Fibroblast of mammary gland (primary cell): ENCODE measurements around the gene PXYLP1.

ENCODE experiments used
- DNase-seq: peaks from one replicate; pipeline ENCODE4 v3.0.0-alpha.2; 2010; ENCODE audit warnings: low read depth
- H3K4me3 ChIP-seq: 2 replicates; pipeline ENCODE4 v1.5.1; 2011; ENCODE audit warnings: low read depth, mild to moderate bottlenecking, low read length, moderate library complexity; ENCODE audit not compliant: control insufficient read depth
- TF ChIP-seq, protein P1 (sequence below): conservative IDR thresholded peaks from 2 replicates; pipeline ENCODE4 v1.5.1; 2011; ENCODE audit warnings: low read depth, low read length, inconsistent platforms; ENCODE audit not compliant: control insufficient read depth, insufficient read depth

Gene PXYLP1

DNA sequence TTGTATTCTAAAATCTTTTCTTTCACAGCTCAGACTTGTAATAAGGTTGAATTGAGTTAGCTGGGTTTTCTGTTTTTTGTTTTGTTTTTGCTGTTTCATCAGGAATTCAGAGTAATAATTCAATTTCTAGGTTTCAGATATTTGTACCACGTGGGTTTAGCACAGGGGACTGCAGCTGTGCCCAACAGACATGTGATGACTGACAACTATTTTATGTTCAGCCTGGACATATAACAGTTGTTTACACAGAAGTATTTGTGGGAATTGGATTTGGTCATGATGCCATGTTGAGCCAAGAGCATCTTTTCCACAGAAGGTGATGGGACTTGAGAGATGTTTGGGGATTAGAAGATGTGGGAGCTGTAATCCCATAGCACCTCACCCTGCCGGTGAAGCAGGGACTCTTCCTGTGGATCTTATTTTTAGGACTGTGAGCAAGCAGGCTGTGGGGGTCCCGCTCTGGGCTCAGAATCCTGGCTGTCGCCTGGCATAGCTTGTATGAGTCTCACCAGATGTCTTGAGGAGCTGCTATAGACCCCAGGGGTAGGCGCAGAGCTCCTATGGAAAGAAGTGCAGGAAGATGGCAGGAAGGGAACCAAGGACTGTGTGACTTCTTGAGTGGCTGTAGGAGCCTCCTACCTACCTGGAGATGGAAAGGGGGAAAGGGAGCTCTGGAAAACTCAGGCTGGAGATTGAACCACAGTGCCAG lies 23.7 kb downstream of the PXYLP1 start:
- TF ChIP-seq, protein P1, sequence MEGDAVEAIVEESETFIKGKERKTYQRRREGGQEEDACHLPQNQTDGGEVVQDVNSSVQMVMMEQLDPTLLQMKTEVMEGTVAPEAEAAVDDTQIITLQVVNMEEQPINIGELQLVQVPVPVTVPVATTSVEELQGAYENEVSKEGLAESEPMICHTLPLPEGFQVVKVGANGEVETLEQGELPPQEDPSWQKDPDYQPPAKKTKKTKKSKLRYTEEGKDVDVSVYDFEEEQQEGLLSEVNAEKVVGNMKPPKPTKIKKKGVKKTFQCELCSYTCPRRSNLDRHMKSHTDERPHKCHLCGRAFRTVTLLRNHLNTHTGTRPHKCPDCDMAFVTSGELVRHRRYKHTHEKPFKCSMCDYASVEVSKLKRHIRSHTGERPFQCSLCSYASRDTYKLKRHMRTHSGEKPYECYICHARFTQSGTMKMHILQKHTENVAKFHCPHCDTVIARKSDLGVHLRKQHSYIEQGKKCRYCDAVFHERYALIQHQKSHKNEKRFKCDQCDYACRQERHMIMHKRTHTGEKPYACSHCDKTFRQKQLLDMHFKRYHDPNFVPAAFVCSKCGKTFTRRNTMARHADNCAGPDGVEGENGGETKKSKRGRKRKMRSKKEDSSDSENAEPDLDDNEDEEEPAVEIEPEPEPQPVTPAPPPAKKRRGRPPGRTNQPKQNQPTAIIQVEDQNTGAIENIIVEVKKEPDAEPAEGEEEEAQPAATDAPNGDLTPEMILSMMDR = no peak
- no peak overlapping the region for H3K4me3 ChIP-seq
- DNase-seq = no peak

DNA sequence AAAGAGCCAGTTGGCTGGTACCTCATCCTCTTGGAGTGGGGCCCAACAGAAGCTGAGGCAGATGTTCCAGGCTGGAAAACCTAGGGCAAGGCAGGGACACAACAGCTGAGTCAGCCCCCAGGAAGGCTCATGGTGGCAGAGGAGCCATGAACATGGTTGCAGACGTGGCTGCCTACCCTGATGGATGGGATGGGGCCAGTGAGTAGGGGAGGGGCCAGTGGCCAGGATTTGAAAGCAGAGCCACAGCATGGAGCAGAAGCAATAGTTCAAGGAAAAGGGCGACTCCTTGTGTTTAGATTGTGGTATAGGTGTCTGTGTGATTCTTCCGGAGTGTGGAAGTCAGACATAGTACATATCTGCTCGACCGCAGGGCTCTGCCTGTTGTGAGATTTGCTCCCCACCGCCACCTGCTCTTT lies 24.2 kb downstream of the PXYLP1 start:
- TF ChIP-seq, protein P1 = peak; percentile 36
- no peak overlapping the region for H3K4me3 ChIP-seq
- DNase-seq = peak; percentile 53

DNA sequence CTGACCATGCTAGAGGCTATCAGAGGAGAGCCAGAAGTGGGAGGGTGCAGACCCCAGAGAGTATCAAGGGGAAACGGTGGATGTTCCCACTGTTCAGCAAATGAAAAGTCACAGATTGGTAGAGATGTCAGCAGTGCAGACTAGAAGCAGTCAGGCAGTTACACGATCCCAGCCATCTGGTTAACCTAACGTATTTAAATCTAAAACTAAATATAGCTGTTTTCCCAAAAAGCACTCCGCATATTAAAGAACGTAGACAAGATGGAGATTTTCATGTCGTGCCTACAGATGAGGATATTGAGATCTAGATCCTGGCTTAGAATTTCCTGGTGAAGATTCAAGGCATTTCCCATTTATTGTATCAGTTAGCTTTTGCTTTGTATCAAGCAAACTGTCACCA lies 25.2 kb downstream of the PXYLP1 start:
- TF ChIP-seq, protein P1 = no peak
- DNase-seq = no peak
- H3K4me3 ChIP-seq = no peak overlapping the region

DNA sequence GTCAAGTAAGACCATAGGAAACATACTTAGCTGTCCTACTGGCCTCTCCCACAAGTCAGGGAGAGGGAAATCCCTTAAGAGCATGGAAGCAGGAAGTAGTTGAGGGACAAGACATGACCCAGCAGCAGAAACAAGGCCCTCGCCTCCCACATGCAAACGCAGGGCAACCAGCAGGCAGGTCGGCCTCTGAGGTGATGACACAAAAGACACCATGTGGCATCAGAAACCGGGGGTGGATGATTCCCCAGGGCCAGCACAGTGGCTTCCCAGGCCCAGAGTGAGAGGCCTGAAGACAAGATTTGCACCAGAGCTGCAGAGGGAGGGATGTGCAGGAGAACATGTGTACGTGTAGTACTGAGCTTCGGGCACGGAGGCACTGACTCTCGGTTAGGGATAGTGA lies 26.3 kb downstream of the PXYLP1 start:
- H3K4me3 ChIP-seq = no peak overlapping the region
- TF ChIP-seq, protein P1 = no peak
- DNase-seq = no peak

DNA sequence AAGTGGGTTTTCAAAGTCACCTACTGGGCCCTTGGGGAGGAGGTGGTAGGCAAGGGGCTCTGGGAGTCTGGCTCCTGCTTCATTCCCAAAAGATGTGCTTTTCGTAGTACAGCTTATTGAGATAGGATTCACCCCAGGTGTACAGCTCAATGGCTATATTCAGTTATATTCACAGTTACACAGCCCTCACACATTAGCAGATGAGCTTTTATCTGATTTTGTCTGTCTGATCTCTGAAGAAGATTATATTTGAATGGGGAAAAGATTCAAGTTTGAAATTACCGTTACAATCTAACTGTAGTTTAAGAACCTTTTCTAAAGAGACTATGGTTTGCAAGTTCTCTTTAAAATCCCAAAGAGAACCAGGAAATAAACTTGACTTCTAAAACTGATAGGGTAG lies 27.3 kb downstream of the PXYLP1 start:
- DNase-seq = no peak
- TF ChIP-seq, protein P1 = no peak
- H3K4me3 ChIP-seq = no peak overlapping the region

DNA sequence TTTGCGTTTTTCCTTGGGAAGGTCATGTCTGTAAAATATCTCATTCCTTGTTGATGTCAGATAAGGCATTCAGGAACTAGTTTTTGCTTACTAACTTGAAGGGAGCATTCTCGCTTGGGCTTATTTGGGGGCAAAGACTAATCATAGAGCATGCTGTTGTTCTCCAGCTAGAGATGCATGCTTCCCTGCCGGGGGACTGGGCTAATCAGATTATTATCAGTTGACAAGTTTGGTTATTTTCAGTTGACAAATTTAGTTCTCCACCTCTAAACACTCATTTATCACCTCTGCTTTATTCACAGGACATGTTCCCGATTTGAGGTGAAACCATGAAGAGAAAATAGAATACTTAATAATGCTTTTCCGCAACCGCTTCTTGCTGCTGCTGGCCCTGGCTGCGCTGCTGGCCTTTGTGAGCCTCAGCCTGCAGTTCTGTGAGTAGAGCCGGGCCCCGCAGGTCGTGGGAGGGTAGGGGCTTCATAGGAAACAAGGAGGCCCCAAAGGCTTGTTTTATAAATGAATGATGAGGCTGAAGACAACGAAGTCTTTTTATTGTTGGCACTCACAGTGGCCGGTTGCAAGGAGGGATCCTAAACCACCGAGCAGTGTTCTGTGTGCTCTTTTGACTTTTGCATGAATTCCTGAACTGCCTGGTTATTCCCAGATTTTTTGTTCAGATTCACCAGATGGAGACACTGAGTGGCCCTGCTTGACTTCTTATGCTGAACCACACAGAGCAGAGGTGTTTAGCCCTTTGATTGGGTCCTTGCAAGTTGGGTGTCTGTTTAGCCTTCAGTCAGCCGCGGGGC lies 28.4 kb downstream of the PXYLP1 start:
- no peak overlapping the region for H3K4me3 ChIP-seq
- no peak for DNase-seq
- TF ChIP-seq, protein P1 = no peak
